T1000 (cell line): Measurements from ENCODE around the gene ZNF41.
"Not testable (repeated sequence)": the region's sequence is repeated elsewhere in the genome, so short reads cannot be mapped to it uniquely, and the experiment has no call there.

Source experiments
- DNase-seq: peaks from one replicate; lab custom pipeline; 2025; ENCODE audit warnings: mixed read lengths; lab: John Stamatoyannopoulos, UW

The ZNF41 gene

GRCh38 chrX:47482512-47483305 is at the start of gene ZNF41:
TSS of gene ZNF41 (minus strand) at chrX:47483222. CDS start at chrX:47467481, 15,741 bp downstream.
- DNase-seq, result peak; percentile 38

GRCh38 chrX:47530049-47530448 is 47.0 kb upstream of the ZNF41 start:
- DNase-seq, result no peak

- no peak for DNase-seq
Measured at GRCh38 chrX:47529548-47529947, 46.5 kb upstream of the ZNF41 start.

DNA sequence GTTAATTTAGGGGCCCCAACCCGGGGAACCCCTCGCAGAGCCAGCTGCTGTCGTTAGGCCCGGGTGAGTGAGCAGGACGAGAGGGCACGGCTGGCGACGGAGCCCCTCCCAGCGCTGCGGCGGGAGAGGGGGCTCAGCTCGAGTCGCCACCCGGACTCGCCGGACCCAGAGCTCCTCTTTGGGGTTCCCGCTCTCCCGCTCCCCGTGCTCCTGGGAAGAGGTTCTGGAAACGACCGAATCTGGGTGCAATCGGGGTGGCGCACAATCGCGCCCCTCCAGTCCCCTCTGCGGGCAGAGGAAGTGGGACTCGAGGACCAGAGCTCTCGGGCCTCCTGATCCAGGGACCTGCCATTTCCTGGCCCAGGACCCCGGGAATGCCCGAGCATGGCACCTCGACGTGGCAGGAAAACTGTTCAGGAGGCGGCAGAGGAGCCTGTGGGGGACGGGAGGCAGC is 40.7 kb upstream of the ZNF41 start:
- DNase-seq, result no peak

DNA sequence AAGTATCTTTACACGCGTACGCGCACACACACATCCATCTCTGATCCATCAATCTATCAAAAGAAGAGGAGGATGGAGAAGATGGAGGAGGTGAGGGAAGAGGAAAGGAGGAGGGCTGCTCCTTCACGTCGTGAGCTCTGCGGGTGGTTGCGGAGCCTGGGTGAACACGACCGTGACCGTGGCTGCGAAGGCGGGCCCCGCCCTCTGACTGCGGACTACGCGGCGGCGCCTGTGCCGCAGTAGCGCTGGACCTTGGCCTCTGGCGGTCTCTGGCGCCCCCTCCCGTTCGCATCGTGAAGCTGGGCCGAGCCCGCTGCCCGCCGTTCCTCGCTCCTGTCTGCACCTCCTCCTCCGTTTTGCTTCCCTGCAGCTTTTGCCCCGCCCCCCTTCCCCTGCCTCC is 40.3 kb upstream of the ZNF41 start:
- DNase-seq, result peak; percentile 63

GRCh38 chrX:47518144-47518543 is 35.1 kb upstream of the ZNF41 start:
- DNase-seq, result no peak

- DNase-seq, result no peak
Measured at GRCh38 chrX:47515941-47516665, 33.1 kb upstream of the ZNF41 start.

GRCh38 chrX:47514533-47515235 is 31.7 kb upstream of the ZNF41 start:
- no peak for DNase-seq

- not testable (repeated sequence) for DNase-seq
Measured at GRCh38 chrX:47513034-47513965, 30.3 kb upstream of the ZNF41 start.

DNA sequence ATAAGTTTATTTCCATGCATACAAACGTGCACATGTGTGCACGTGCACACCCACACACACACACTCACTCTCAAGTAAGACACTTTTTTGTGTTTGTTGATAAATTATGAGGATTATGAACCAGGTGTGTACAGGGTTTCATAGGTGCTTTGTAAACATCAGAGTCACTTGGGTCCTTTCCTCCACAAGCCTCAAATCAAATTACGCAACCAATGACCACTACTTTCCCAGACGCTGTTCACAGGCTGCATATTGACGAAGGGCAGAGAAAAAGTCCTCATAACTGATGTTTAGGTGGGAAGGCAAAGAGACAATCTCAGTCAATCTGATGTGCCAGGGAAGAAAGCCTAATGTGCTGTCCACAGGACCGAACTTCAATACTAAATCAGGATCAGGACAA is 29.4 kb upstream of the ZNF41 start:
- DNase-seq, result not testable (repeated sequence)

GRCh38 chrX:47507153-47507867 is 24.3 kb upstream of the ZNF41 start:
- no peak for DNase-seq

GRCh38 chrX:47503151-47503550 is 20.1 kb upstream of the ZNF41 start:
- DNase-seq, result no peak

GRCh38 chrX:47502316-47503125 is 19.5 kb upstream of the ZNF41 start:
- no peak for DNase-seq

DNA sequence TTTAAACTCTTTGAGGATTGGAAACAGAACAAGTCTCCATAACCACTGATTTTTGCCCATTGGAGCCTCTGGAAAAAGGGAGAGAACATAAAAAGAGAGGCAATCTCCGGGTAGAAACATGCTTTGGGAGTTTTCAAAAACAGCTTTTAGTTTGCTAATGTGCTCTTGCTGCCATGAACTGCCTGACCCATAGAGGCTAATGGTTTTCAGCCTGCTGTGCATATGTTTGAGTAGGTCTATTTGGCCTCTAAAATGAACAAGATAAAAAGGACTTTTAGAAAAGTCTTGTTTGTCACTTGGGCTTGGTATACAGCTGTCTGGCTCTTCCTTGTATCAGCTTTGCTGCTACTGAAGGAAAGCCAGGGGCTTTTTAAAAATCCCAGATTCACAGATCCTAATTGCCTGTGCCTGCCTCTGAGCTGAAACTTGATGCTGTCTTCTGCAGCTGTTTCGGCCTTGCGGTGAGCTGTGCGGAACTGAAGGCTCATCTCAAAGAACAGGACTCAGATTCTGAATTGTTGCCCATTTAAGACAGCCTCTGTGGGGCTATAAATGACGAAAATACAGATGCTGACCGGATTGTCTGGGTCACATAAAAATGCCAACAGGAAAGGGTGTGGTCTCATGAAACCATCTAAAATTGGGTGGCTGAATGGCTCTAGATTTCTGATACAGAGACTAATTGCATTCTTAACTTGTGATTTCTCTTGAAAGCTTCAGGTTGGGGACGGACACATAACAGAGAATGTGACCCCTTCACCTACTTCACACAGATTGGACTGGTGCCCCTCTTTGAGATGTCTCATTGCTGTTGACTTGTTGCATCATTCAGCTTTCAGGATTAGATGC is 18.4 kb upstream of the ZNF41 start:
- no peak for DNase-seq

- no peak for DNase-seq
Measured at GRCh38 chrX:47500554-47500953, 17.5 kb upstream of the ZNF41 start.

DNA sequence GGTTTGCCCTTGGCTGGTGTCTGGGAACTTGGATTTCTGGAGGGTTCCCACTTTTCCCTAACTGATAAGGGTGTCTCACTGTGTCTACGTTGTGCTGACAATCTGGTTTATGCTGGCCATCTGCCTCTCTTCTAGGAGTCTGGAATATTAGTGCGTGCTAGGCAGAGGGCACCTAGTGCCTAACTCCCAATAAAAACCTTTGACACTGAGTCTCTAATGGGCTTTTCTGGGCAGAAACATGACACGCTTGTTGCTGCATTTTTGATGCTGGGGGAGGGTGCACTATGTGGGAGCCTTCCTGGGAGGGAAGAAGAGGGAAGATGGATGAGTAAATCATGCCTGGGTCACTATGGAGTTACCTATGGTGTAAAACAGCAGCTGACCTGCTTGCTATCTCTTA is 16.3 kb upstream of the ZNF41 start:
- DNase-seq, result no peak

DNA sequence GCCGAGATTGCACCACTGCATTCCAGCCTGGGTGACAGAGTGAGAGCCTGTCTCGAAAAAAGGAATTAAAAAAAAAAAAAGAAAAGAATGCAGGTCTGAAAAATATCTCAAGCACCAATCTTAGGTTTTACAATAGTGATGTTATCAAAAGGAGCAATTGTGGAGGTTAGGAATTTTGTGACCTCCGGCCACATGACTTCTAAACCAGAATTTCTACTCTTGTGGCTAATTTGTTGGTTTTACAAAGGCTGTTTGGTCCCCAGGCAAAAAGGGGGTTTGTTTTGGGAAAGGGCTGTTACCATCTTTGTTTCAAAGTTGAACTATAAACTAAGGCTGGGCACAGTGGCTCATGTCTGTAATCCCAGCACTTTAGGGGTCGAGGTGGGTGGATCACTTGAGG is 15.4 kb upstream of the ZNF41 start:
- no peak for DNase-seq

GRCh38 chrX:47497271-47497888 is 14.4 kb upstream of the ZNF41 start:
- no peak for DNase-seq

DNA sequence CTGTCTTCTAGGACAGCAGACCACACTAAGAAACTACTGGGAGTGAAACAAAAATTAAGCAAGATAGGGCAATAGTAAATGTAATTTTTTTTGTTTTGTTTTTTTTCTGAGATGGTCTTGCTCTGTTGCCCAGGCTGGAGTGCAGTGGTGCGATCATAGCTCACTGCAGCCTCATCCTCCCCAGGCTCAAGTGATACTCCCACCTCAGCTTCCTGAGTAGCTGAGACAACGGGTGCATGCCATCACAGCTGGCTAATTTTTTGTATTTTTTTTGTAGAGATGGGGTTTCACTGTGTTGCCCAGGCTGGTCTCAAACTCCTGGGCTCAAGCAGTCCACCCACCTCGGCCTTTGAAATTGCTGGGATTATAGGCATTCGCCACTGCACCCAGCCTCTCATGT is 9.1 kb upstream of the ZNF41 start:
- DNase-seq, result not testable (repeated sequence)
